Upper lobe of right lung (tissue), 1 donor: ENCODE data around the gene TUBA8. TPM values are rescaled to one million over a fixed set of nuclear protein-coding genes. Genes with fewer than 3 reads are reported as not detected.
"Not testable (repeated sequence)": the region's sequence is repeated elsewhere in the genome, so short reads cannot be mapped to it uniquely, and the experiment has no call there.

ENCODE experiments used
- ATAC-seq: fragments of 200-7000 bp; cut with Tn5 transposase; one replicate; pipeline ENCODE4 v1.9.1; 2020; ENCODE audit warnings: mild to moderate bottlenecking, moderate library complexity
- DNase-seq: peaks from one replicate; pipeline ENCODE4 v3.0.0-alpha.2; 2020
- H3K27ac ChIP-seq: fragments of 200-600 bp; one replicate; pipeline ENCODE4 v1.8.0; 2022
- H3K27me3 ChIP-seq: fragments of 200-600 bp; one replicate; pipeline ENCODE4 v1.8.0; 2022; ENCODE audit warnings: mild to moderate bottlenecking
- H3K36me3 ChIP-seq: fragments of 200-600 bp; one replicate; pipeline ENCODE4 v1.8.0; 2022
- H3K4me1 ChIP-seq: fragments of 200-600 bp; one replicate; pipeline ENCODE4 v1.8.0; 2022
- H3K4me3 ChIP-seq: fragments of 200-600 bp; one replicate; pipeline ENCODE4 v1.8.0; 2022; ENCODE audit warnings: mild to moderate bottlenecking
- H3K9me3 ChIP-seq: fragments of 200-600 bp; one replicate; pipeline ENCODE4 v1.8.0; 2022
- intact Hi-C: fragments of 100-400 bp; cut with DNase I; formaldehyde crosslinking; loops from one replicate; pipeline ENCODE4 v1.11.0; 2022
- total RNA-seq: library from RNA; stranded (reverse); fragmentation: NEBNext Ultra II Directional; extraction: Animal tissue kit (Norgen Biotek cat#: 25700); gene quantifications from one replicate; pipeline ENCODE4 v1.2.1, GENCODE V29; 2021
- TF ChIP-seq, protein P1 (sequence below): fragments of 200-600 bp; IDR thresholded peaks from one replicate; pipeline ENCODE4 v1.8.0; 2022; ENCODE audit warnings: antibody characterized with exemption
- donor health status: DM: no; HTN: yes; CAD: no; lungs with severe emphysema.

The TUBA8 gene
- total RNA-seq, 1 donor from 2014 or later, result 1.7 TPM

- ATAC-seq, result no peak
- Histone ChIP-seq H3K9me3 (no peaks in the 10 kb centered on the region), H3K4me3 (no peak overlapping the region), H3K27me3 (peaks cover 11% of the 10 kb centered on the region), H3K27ac (no peak overlapping the region), H3K4me1 (no peaks in the 10 kb centered on the region), H3K36me3 (no peaks in the 10 kb centered on the region)
- no peak for DNase-seq
- intact Hi-C loops, result loop anchor here (10.0 kb wide), 2 partner anchors 85 to 165 kb away; no protein-coding TSS in a partner anchor
- TF ChIP-seq, protein P1, sequence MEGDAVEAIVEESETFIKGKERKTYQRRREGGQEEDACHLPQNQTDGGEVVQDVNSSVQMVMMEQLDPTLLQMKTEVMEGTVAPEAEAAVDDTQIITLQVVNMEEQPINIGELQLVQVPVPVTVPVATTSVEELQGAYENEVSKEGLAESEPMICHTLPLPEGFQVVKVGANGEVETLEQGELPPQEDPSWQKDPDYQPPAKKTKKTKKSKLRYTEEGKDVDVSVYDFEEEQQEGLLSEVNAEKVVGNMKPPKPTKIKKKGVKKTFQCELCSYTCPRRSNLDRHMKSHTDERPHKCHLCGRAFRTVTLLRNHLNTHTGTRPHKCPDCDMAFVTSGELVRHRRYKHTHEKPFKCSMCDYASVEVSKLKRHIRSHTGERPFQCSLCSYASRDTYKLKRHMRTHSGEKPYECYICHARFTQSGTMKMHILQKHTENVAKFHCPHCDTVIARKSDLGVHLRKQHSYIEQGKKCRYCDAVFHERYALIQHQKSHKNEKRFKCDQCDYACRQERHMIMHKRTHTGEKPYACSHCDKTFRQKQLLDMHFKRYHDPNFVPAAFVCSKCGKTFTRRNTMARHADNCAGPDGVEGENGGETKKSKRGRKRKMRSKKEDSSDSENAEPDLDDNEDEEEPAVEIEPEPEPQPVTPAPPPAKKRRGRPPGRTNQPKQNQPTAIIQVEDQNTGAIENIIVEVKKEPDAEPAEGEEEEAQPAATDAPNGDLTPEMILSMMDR, result no peak
Observed at GRCh38 chr22:18070041-18070440, 40.6 kb upstream of the TUBA8 start.

DNA sequence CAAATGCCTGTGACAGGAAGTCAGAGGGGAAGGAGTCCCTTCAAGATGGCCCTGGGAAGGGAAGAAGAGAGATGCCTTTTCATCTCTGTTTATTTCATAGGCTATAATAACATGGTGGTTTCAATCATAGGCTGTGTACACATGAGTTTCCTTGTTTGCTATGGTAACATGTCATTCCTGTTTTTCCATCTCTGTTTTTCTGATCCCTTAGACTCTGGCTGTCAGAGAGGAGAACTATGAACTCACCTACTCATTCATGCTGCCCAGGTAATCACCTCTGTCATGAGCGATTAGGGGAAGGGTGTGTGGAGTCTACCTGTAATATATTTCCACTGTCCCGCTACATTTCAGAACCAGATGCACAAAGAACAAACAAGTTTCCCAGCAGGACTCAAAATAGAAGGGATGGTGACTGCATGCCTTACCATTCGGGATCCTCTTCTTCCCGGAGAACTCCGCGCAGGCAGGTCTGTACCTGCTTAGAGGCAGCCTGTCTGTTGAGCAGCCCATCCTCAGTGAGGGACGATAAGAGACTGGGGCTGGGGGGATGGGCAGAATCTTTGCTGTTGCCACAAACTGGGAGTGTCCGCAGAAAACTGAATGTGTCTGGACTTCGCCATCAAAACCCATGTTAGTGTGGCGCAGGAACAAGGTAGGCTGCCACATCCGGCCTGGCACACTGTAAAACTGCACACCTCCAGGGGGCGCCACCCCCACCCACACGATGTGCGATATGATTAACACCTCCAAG is 39.9 kb upstream of the TUBA8 start:
- Histone ChIP-seq H3K36me3 (no peaks in the 10 kb centered on the region), H3K4me1 (peaks cover 2% of the 10 kb centered on the region), H3K27me3 (peaks cover 4% of the 10 kb centered on the region), H3K9me3 (no peaks in the 10 kb centered on the region), H3K4me3 (no peak overlapping the region), H3K27ac (no peak overlapping the region)
- ATAC-seq (no peak), DNase-seq (peak; percentile 25)
- intact Hi-C loops, result loop anchor here (10.0 kb wide), 2 partner anchors 86 to 166 kb away; no protein-coding TSS in a partner anchor
- TF ChIP-seq, protein P1, result no peak

DNA sequence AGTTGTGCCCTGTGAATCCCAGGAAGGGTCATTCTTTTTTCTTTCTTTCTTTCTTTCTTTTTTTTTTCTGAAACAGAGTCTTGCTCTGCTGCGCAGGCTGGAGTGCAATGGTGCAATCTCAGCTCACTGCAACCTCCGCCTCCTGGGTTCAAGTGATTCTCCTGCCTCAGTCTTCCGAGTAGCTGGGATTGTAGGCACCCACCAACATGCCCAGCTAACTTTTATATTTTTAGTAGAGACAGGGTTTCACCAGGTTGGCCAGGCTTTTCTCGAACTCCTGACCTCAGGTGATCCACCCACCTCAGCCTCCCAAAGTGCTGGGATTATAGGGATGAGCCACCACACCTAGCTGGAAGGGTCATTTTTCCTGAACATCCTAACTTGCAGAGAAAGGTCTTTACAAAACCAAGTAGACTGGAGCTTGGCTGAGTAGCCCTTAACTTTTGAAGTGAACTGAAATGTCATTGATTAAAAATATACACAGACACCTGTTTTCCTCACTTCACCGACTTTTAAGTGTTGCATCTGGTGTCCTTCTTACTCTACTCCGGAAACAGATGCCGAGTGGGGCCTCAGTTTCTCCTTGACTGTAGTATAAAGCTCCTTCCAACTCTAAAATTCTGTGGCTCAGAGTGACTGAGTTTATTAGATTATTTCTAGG is 39.2 kb upstream of the TUBA8 start:
- ATAC-seq, H3K4me3 ChIP-seq, H3K4me1 ChIP-seq, H3K27me3 ChIP-seq, H3K36me3 ChIP-seq, H3K27ac ChIP-seq, H3K9me3 ChIP-seq: not testable (repeated sequence)
- peak; percentile 0 for DNase-seq
- intact Hi-C loops, result loop anchor here (10.0 kb wide), 2 partner anchors 87 to 167 kb away; no protein-coding TSS in a partner anchor

GRCh38 chr22:18071968-18072310 is 38.7 kb upstream of the TUBA8 start:
- H3K4me1 ChIP-seq, result peaks cover 14% of the 10 kb centered on the region
- no peak for ATAC-seq
- no peak overlapping the region for H3K4me3 ChIP-seq
- H3K9me3 ChIP-seq, result no peaks in the 10 kb centered on the region
- intact Hi-C loops, result loop anchor here (10.0 kb wide), 2 partner anchors 87 to 167 kb away; no protein-coding TSS in a partner anchor
- H3K27me3 ChIP-seq, result no peaks in the 10 kb centered on the region
- TF ChIP-seq, protein P1, result no peak
- DNase-seq, result peak; percentile 10
- no peak overlapping the region for H3K27ac ChIP-seq
- H3K36me3 ChIP-seq, result no peaks in the 10 kb centered on the region

DNA sequence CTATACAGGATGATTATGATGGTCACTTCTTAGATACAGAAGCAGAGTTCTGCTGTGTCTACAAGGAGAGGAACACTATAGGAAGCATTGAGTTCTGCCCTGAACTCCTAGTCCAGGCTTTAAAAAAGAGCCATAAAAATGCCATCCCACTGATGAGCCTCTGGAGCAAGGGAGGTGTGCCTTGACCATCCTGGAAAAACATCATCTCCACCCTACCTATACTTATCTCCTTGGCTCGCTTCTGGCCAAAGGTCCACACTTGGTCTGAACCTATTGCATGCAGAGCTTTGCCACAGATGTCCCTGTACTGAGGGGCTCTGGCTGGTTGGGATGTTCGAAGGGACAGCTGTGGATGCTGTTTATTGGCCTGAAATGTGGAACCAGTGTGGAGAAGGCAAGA is 37.1 kb upstream of the TUBA8 start:
- no peaks in the 10 kb centered on the region for H3K36me3 ChIP-seq
- H3K9me3 ChIP-seq, result no peaks in the 10 kb centered on the region
- H3K4me1 ChIP-seq, result peaks cover 17% of the 10 kb centered on the region
- no peak for DNase-seq
- intact Hi-C loops, result loop anchor here (10.0 kb wide), 2 partner anchors 89 to 169 kb away; no protein-coding TSS in a partner anchor
- no peak overlapping the region for H3K4me3 ChIP-seq
- ATAC-seq, result no peak
- H3K27ac ChIP-seq, result no peak overlapping the region
- no peaks in the 10 kb centered on the region for H3K27me3 ChIP-seq
- TF ChIP-seq, protein P1, result no peak

DNA sequence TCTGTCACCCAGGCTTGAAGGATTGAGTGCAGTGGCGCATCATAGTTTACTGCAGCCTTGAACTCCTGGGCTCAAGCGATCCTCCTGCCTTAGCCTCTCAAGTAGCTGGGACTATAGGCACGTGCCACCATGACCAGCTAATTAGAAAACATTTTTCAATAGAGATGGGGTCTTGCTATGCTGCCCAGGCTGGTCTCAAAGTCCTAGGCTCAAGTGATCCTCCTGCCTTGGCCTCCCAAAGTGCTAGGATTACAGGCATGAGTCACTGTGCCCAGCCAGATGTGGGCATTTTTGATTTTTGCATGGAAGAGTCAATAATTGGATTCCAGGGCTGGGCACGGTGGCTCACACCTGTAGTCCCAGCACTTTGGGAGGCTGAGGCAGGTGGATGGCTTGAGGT is 36.7 kb upstream of the TUBA8 start:
- intact Hi-C loops, result loop anchor here (10.0 kb wide), 2 partner anchors 89 to 169 kb away; no protein-coding TSS in a partner anchor
- H3K36me3 ChIP-seq, H3K4me3 ChIP-seq, DNase-seq, H3K27ac ChIP-seq, ATAC-seq, H3K27me3 ChIP-seq, H3K9me3 ChIP-seq: not testable (repeated sequence)
- peaks cover 21% of the 10 kb centered on the region for H3K4me1 ChIP-seq
